Measurements from ENCODE around the gene FDX1.
"Not testable (repeated sequence)": the region's sequence is repeated elsewhere in the genome, so short reads cannot be mapped to it uniquely, and the experiment has no call there.

FDX1 gene

DNA sequence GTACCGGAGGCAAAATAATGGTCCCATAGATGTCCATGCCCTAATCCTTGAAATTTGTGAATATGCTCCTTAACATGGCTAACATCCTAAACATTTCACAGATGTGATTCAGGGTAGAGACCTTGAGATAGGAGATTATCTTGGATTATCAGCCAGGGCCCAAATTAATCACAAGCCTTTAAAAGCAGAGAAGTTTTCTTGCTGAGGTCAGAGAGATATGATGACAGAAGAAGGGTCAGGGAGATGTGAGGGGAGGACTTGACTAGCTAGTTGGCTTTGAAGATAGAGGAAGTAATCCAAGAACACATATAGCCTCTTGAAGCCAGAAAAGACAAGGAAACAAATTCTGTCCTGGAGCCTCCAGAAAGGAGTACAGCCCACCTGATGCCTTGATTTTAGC lies 19.1 kb upstream of the FDX1 start:
- H3K9me3 ChIP-seq (ENCODE audit: control insufficient read depth in 5 of 5, low read length in 5 of 5) = no peaks in the 10 kb centered on the region
- no peak overlapping the region for H3K4me3 ChIP-seq (ENCODE audit: low read depth in 1 of 5, low read length in 5 of 5)
- no peaks in the 10 kb centered on the region for H3K27me3 ChIP-seq (ENCODE audit: control insufficient read depth in 5 of 5, insufficient read depth in 4 of 5, low read length in 5 of 5)
- no peak overlapping the region for H3K27ac ChIP-seq (ENCODE audit: low read depth, low read length)
- no peak overlapping the region for H3K9ac ChIP-seq (ENCODE audit: low read length in 5 of 5)
- no peaks in the 10 kb centered on the region for H3K36me3 ChIP-seq (ENCODE audit: control insufficient read depth in 5 of 5, insufficient read depth in 5 of 5, low read length in 5 of 5)
- peaks cover 0 to 8% (median 0%) of the 10 kb centered on the region in 5 donors for H3K4me1 ChIP-seq (ENCODE audit: control insufficient read depth in 5 of 5, insufficient read depth in 5 of 5, low read length in 5 of 5)

GRCh38 chr11:110415081-110415480 lies 14.7 kb upstream of the FDX1 start:
- no peak overlapping the region for H3K4me3 ChIP-seq (ENCODE audit: low read depth in 1 of 5, low read length in 5 of 5)
- no peaks in the 10 kb centered on the region for H3K36me3 ChIP-seq (ENCODE audit: control insufficient read depth in 5 of 5, insufficient read depth in 5 of 5, low read length in 5 of 5)
- no peaks in the 10 kb centered on the region for H3K4me1 ChIP-seq (ENCODE audit: control insufficient read depth in 5 of 5, insufficient read depth in 5 of 5, low read length in 5 of 5)
- H3K27me3 ChIP-seq (ENCODE audit: control insufficient read depth in 5 of 5, insufficient read depth in 4 of 5, low read length in 5 of 5) = no peaks in the 10 kb centered on the region
- no peak overlapping the region for H3K27ac ChIP-seq (ENCODE audit: low read depth, low read length)
- no peaks in the 10 kb centered on the region for H3K9me3 ChIP-seq (ENCODE audit: control insufficient read depth in 5 of 5, low read length in 5 of 5)
- H3K9ac ChIP-seq (ENCODE audit: low read length in 5 of 5) = no peak overlapping the region

- not testable (repeated sequence) for H3K36me3 ChIP-seq (ENCODE audit: control insufficient read depth in 5 of 5, insufficient read depth in 5 of 5, low read length in 5 of 5); H3K9me3 ChIP-seq (ENCODE audit: control insufficient read depth in 5 of 5, low read length in 5 of 5)
Observed at GRCh38 chr11:110421658-110422057, 8.1 kb upstream of the FDX1 start.

GRCh38 chr11:110422306-110422905 lies 7.3 kb upstream of the FDX1 start:
- Histone ChIP-seq H3K4me1 (ENCODE audit: control insufficient read depth in 5 of 5, insufficient read depth in 5 of 5, low read length in 5 of 5) (no peaks in the 10 kb centered on the region), H3K27ac (ENCODE audit: low read depth, low read length) (no peak overlapping the region), H3K9me3 (ENCODE audit: control insufficient read depth in 5 of 5, low read length in 5 of 5) (no peaks in the 10 kb centered on the region), H3K27me3 (ENCODE audit: control insufficient read depth in 5 of 5, insufficient read depth in 4 of 5, low read length in 5 of 5) (no peaks in the 10 kb centered on the region), H3K9ac (ENCODE audit: low read length in 5 of 5) (no peak overlapping the region), H3K4me3 (ENCODE audit: low read depth in 1 of 5, low read length in 5 of 5) (no peak overlapping the region), H3K36me3 (ENCODE audit: control insufficient read depth in 5 of 5, insufficient read depth in 5 of 5, low read length in 5 of 5) (no peaks in the 10 kb centered on the region)

More at GRCh38 chr11:110421658-110422057, 8.1 kb upstream of the FDX1 start:
- H3K27me3 ChIP-seq (ENCODE audit: control insufficient read depth in 5 of 5, insufficient read depth in 4 of 5, low read length in 5 of 5); H3K27ac ChIP-seq (ENCODE audit: low read depth, low read length); H3K9ac ChIP-seq (ENCODE audit: low read length in 5 of 5); H3K4me1 ChIP-seq (ENCODE audit: control insufficient read depth in 5 of 5, insufficient read depth in 5 of 5, low read length in 5 of 5); H3K4me3 ChIP-seq (ENCODE audit: low read depth in 1 of 5, low read length in 5 of 5): not testable (repeated sequence)

GRCh38 chr11:110424775-110425444 lies 4.8 kb upstream of the FDX1 start:
- Histone ChIP-seq H3K4me1 (ENCODE audit: control insufficient read depth in 5 of 5, insufficient read depth in 5 of 5, low read length in 5 of 5) (peaks cover 2 to 8% (median 6%) of the 10 kb centered on the region in 5 donors), H3K27me3 (ENCODE audit: control insufficient read depth in 5 of 5, insufficient read depth in 4 of 5, low read length in 5 of 5) (no peaks in the 10 kb centered on the region), H3K36me3 (ENCODE audit: control insufficient read depth in 5 of 5, insufficient read depth in 5 of 5, low read length in 5 of 5) (no peaks in the 10 kb centered on the region), H3K9me3 (ENCODE audit: control insufficient read depth in 5 of 5, low read length in 5 of 5) (no peaks in the 10 kb centered on the region), H3K9ac (ENCODE audit: low read length in 5 of 5) (no peak overlapping the region), H3K4me3 (ENCODE audit: low read depth in 1 of 5, low read length in 5 of 5) (no peak overlapping the region), H3K27ac (ENCODE audit: low read depth, low read length) (no peak overlapping the region)

GRCh38 chr11:110425751-110426545 lies 3.8 kb upstream of the FDX1 start:
- no peak overlapping the region for H3K9ac ChIP-seq (ENCODE audit: low read length in 5 of 5)
- H3K4me1 ChIP-seq (ENCODE audit: control insufficient read depth in 5 of 5, insufficient read depth in 5 of 5, low read length in 5 of 5) = peaks cover 2 to 13% (median 12%) of the 10 kb centered on the region in 5 donors
- H3K27ac ChIP-seq (ENCODE audit: low read depth, low read length) = no peak overlapping the region
- H3K27me3 ChIP-seq (ENCODE audit: control insufficient read depth in 5 of 5, insufficient read depth in 4 of 5, low read length in 5 of 5) = no peaks in the 10 kb centered on the region
- H3K9me3 ChIP-seq (ENCODE audit: control insufficient read depth in 5 of 5, low read length in 5 of 5) = no peaks in the 10 kb centered on the region
- no peaks in the 10 kb centered on the region for H3K36me3 ChIP-seq (ENCODE audit: control insufficient read depth in 5 of 5, insufficient read depth in 5 of 5, low read length in 5 of 5)
- no peak overlapping the region for H3K4me3 ChIP-seq (ENCODE audit: low read depth in 1 of 5, low read length in 5 of 5)

DNA sequence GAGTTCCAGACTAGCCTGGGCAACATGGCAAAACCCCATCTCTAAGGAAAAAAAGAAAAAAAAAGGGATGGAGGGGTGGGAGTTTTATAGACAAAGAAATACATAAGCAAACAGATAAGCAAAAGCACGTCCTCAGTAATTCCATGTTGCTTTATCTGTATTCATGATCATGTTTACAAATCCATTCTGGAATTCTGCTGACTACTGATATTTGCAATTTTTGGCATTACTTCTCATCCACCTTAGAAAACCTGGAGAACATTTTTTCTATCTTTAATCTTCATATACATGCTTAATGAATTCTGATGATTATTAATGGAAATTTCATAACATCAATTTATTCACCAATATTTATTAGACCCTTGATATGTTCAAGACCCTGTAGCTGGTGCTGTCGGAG lies 1.7 kb upstream of the FDX1 start:
- no peak overlapping the region for H3K4me3 ChIP-seq (ENCODE audit: low read depth in 1 of 5, low read length in 5 of 5)
- H3K27me3 ChIP-seq (ENCODE audit: control insufficient read depth in 5 of 5, insufficient read depth in 4 of 5, low read length in 5 of 5) = no peaks in the 10 kb centered on the region
- H3K27ac ChIP-seq (ENCODE audit: low read depth, low read length) = no peak overlapping the region
- H3K9ac ChIP-seq (ENCODE audit: low read length in 5 of 5) = no peak overlapping the region
- H3K36me3 ChIP-seq (ENCODE audit: control insufficient read depth in 5 of 5, insufficient read depth in 5 of 5, low read length in 5 of 5) = no peaks in the 10 kb centered on the region
- peaks cover 7 to 28% (median 27%) of the 10 kb centered on the region in 5 donors for H3K4me1 ChIP-seq (ENCODE audit: control insufficient read depth in 5 of 5, insufficient read depth in 5 of 5, low read length in 5 of 5)
- H3K9me3 ChIP-seq (ENCODE audit: control insufficient read depth in 5 of 5, low read length in 5 of 5) = no peaks in the 10 kb centered on the region

- H3K9ac ChIP-seq (ENCODE audit: low read length in 5 of 5) = peak overlapping the region in 4 of 5 donors; percentile 48 to 93 (median 84)
- H3K4me1 ChIP-seq (ENCODE audit: control insufficient read depth in 5 of 5, insufficient read depth in 5 of 5, low read length in 5 of 5) = peaks cover 7 to 35% (median 28%) of the 10 kb centered on the region in 5 donors
- peak overlapping the region; percentile 68 to 97 (median 96) for H3K4me3 ChIP-seq (ENCODE audit: low read depth in 1 of 5, low read length in 5 of 5)
- H3K27me3 ChIP-seq (ENCODE audit: control insufficient read depth in 5 of 5, insufficient read depth in 4 of 5, low read length in 5 of 5) = no peaks in the 10 kb centered on the region
- no peaks in the 10 kb centered on the region for H3K36me3 ChIP-seq (ENCODE audit: control insufficient read depth in 5 of 5, insufficient read depth in 5 of 5, low read length in 5 of 5)
- peak overlapping the region; percentile 92 for H3K27ac ChIP-seq (ENCODE audit: low read depth, low read length)
- H3K9me3 ChIP-seq (ENCODE audit: control insufficient read depth in 5 of 5, low read length in 5 of 5) = no peaks in the 10 kb centered on the region
Observed at GRCh38 chr11:110428956-110429730, 605 bp upstream of the FDX1 start.

DNA sequence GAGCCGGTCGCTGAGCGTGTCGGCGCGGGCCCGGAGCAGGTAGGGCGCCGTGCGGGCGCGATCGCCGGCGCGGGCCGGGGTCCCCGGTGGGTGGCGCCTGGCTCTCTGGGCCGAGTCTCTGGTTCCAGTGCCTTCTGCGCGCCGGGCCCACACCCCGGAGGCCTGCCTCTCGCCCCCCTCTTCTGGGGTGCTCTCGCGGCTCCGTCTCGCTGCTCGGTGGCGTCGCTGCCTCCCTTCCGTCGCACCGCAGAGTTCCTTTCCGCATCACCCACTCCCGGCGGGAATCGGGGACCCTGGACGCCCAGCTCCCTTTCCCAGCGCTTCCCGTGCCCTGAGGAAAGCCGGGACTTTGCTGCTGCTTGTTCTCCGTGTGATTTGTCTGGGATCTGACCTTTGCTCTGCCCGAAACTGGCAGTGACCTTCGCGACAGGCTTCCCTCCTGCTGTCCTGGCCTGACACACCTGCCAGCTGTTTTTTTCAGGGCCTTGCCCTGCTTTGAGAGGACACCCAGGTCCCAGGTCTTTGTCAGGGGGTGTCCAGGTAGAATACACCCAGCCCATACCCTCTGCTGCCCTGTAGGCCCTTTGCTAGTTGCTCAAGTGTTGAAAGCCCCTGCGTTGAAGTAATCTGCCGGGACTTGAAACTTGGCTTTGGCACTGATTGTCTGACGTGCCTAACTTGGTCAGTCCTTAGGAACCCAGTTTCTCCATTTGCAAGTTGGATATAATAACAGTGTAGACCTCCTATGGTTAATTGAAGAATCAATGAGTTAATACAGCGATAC lies 711 bp downstream of the FDX1 start:
- H3K4me1 ChIP-seq (ENCODE audit: control insufficient read depth in 5 of 5, insufficient read depth in 5 of 5, low read length in 5 of 5) = peaks cover 7 to 40% (median 28%) of the 10 kb centered on the region in 5 donors

More for the DNA sequence above, 711 bp downstream of the FDX1 start:
- H3K36me3 ChIP-seq (ENCODE audit: control insufficient read depth in 5 of 5, insufficient read depth in 5 of 5, low read length in 5 of 5) = no peaks in the 10 kb centered on the region
- H3K27me3 ChIP-seq (ENCODE audit: control insufficient read depth in 5 of 5, insufficient read depth in 4 of 5, low read length in 5 of 5) = no peaks in the 10 kb centered on the region
- H3K9ac ChIP-seq (ENCODE audit: low read length in 5 of 5) = peak overlapping the region; percentile 91 to 100 (median 99)
- H3K4me3 ChIP-seq (ENCODE audit: low read depth in 1 of 5, low read length in 5 of 5) = peak overlapping the region; percentile 91 to 97 (median 97)
- H3K9me3 ChIP-seq (ENCODE audit: control insufficient read depth in 5 of 5, low read length in 5 of 5) = no peaks in the 10 kb centered on the region
- peak overlapping the region; percentile 92 for H3K27ac ChIP-seq (ENCODE audit: low read depth, low read length)

Measured in subcutaneous abdominal adipose tissue (tissue), 5 donors.